NCI-H2029 treated with DMSO at 0.1 percent for 48 hours (cell line): ENCODE measurements around the gene MISP.
"Not testable (repeated sequence)": the region's sequence is repeated elsewhere in the genome, so short reads cannot be mapped to it uniquely, and the experiment has no call there.

Experiments used
- DNase-seq: peaks from one replicate; lab custom pipeline; 2025; lab: John Stamatoyannopoulos, UW

The MISP gene

GRCh38 chr19:723714-724113 is 27.2 kb upstream of the MISP start:
- DNase-seq, result no peak

- DNase-seq, result no peak
Observed at GRCh38 chr19:725461-726089, 25.3 kb upstream of the MISP start.

GRCh38 chr19:726993-727956 is 23.6 kb upstream of the MISP start:
- no peak for DNase-seq

GRCh38 chr19:728011-728410 is 22.9 kb upstream of the MISP start:
- DNase-seq, result no peak

- DNase-seq, result not testable (repeated sequence)
Observed at GRCh38 chr19:729564-729963, 21.3 kb upstream of the MISP start.

GRCh38 chr19:729965-730668 is 20.8 kb upstream of the MISP start:
- DNase-seq, result no peak

GRCh38 chr19:731000-731399 is 19.9 kb upstream of the MISP start:
- no peak for DNase-seq

GRCh38 chr19:732148-733069 is 18.5 kb upstream of the MISP start:
- no peak for DNase-seq

GRCh38 chr19:734716-735115 is 16.2 kb upstream of the MISP start:
- no peak for DNase-seq

- no peak for DNase-seq
Observed at GRCh38 chr19:736125-736524, 14.8 kb upstream of the MISP start.

- no peak for DNase-seq
Observed at GRCh38 chr19:737591-738093, 13.3 kb upstream of the MISP start.

- DNase-seq, result no peak
Observed at GRCh38 chr19:738509-739128, 12.3 kb upstream of the MISP start.

GRCh38 chr19:739998-740715 is 10.8 kb upstream of the MISP start:
- no peak for DNase-seq

- not testable (repeated sequence) for DNase-seq
Observed at GRCh38 chr19:740816-741505, 10.0 kb upstream of the MISP start.

- no peak for DNase-seq
Observed at GRCh38 chr19:741506-742131, 9.3 kb upstream of the MISP start.

GRCh38 chr19:742540-743075 is 8.3 kb upstream of the MISP start:
- no peak for DNase-seq

GRCh38 chr19:743168-743687 is 7.7 kb upstream of the MISP start:
- peak; percentile 17 for DNase-seq

GRCh38 chr19:745138-745537 is 5.8 kb upstream of the MISP start:
- DNase-seq, result not testable (repeated sequence)
